RWPE1 (cell line): ENCODE data around the gene SSH2.

Experiments used
- CTCF ChIA-PET: fragments of 350-600 bp; sonication (Branson Sonifier 250); formaldehyde crosslinking; extraction: SDS; loops from one replicate; lab custom pipeline; 2021; lab: Yijun Ruan, JAX
- POLR2A ChIA-PET: fragments of 400-600 bp; formaldehyde crosslinking; extraction: SDS; loops from one replicate; lab custom pipeline; 2020; ENCODE audit warnings: antibody characterized with exemption; ENCODE audit not compliant: low non-redundant PET; lab: Yijun Ruan, JAX
- DNase-seq: peaks from one replicate; pipeline ENCODE4 v3.0.0; 2012; ENCODE audit warnings: low spot score
- H3K27ac ChIP-seq: fragments of 450-650 bp; 2 replicates; pipeline ENCODE4 v1.5.1; 2017
- CTCF ChIP-seq: fragments of 450-650 bp; conservative IDR thresholded peaks from 2 replicates; pipeline ENCODE4 v1.5.1; 2017; ENCODE audit warnings: low read depth, mild to moderate bottlenecking

SSH2 gene

GRCh38 chr17:29577385-29578211, 352.4 kb downstream of the SSH2 start:
- DNase-seq: no peak

GRCh38 chr17:29577001-29577370, 353.0 kb downstream of the SSH2 start:
- no peak for DNase-seq
- peak overlapping the region; percentile 99 for H3K27ac ChIP-seq
- no peak for TF ChIP-seq CTCF
- CTCF ChIA-PET: interaction anchor here (0.9 to 2.0 kb wide), 3 partner anchors 14 to 23 kb away, joined by 3 to 8 read pairs (median 5); no protein-coding TSS in a partner anchor
- POLR2A ChIA-PET: no interaction called here

More at GRCh38 chr17:29577385-29578211, 352.4 kb downstream of the SSH2 start:
- ChIA-PET POLR2A (no interaction called here), CTCF (interaction anchor here (1.1 to 2.0 kb wide), 2 partner anchors 14 to 23 kb away, joined by 3 to 8 read pairs; no protein-coding TSS in a partner anchor)
- TF ChIP-seq CTCF: no peak
- H3K27ac ChIP-seq: peak overlapping the region; percentile 99

- peak overlapping the region; percentile 99 for H3K27ac ChIP-seq
- POLR2A ChIA-PET: no interaction called here
- CTCF ChIA-PET: interaction anchor here (0.6 to 2.0 kb wide), 4 partner anchors 15 to 510 kb away, joined by 3 to 8 read pairs (median 6); no protein-coding TSS in a partner anchor
Measured at GRCh38 chr17:29576214-29577000, 353.6 kb downstream of the SSH2 start.

More at GRCh38 chr17:29576214-29577000, 353.6 kb downstream of the SSH2 start:
- no peak for TF ChIP-seq CTCF
- no peak for DNase-seq
